Activated CD4-positive, alpha-beta T cell treated with anti-CD3 and anti-CD28 coated beads, Interleukin-2, amount 10 ng/mL, durations not matched to agents 7 days and 5 days (primary cell): Measurements from ENCODE around the gene RAB11FIP3. TPM values are rescaled to one million over a fixed set of nuclear protein-coding genes. Genes with fewer than 3 reads are reported as not detected.
"Not testable (repeated sequence)": the region's sequence is repeated elsewhere in the genome, so short reads cannot be mapped to it uniquely, and the experiment has no call there.

Source experiments
- CTCF ChIA-PET: fragments of 350-600 bp; sonication (Branson Sonifier 250); formaldehyde crosslinking; loops from one replicate; lab custom pipeline; 2021; ENCODE audit warnings: antibody characterized with exemption; lab: Charles Lee
- POLR2A ChIA-PET: fragments of 350-600 bp; sonication (Branson Sonifier 250); formaldehyde crosslinking; loops from one replicate; lab custom pipeline; 2021; ENCODE audit warnings: antibody characterized with exemption; lab: Charles Lee
- DNase-seq: peaks from one replicate; pipeline ENCODE4 v3.0.0-alpha.2; 2020
- H3K27ac Mint-ChIP-seq: one replicate; pipeline ENCODE4 v1.8.0; 2021; ENCODE audit warnings: mild to moderate bottlenecking, moderate library complexity, mixed read lengths
- H3K27me3 Mint-ChIP-seq: one replicate; pipeline ENCODE4 v1.8.0; 2021; ENCODE audit warnings: mixed read lengths
- H3K36me3 Mint-ChIP-seq: one replicate; pipeline ENCODE4 v1.8.0; 2021; ENCODE audit warnings: low read depth, mixed read lengths
- H3K4me1 Mint-ChIP-seq: one replicate; pipeline ENCODE4 v1.8.0; 2021; ENCODE audit warnings: mixed read lengths
- H3K4me3 Mint-ChIP-seq: one replicate; pipeline ENCODE4 v1.8.0; 2021; ENCODE audit warnings: mild to moderate bottlenecking, moderate library complexity, mixed read lengths
- H3K9me3 Mint-ChIP-seq: one replicate; pipeline ENCODE4 v1.8.0; 2021; ENCODE audit warnings: mixed read lengths
- total RNA-seq, 2 experiments: library from RNA; stranded (reverse); gene quantifications; one replicate each; pipeline ENCODE4 v1.2.3, GENCODE V29; 2021

The RAB11FIP3 gene
- total RNA-seq, 2 experiments from 2014 or later, result 22.7 to 26.0 TPM

DNA sequence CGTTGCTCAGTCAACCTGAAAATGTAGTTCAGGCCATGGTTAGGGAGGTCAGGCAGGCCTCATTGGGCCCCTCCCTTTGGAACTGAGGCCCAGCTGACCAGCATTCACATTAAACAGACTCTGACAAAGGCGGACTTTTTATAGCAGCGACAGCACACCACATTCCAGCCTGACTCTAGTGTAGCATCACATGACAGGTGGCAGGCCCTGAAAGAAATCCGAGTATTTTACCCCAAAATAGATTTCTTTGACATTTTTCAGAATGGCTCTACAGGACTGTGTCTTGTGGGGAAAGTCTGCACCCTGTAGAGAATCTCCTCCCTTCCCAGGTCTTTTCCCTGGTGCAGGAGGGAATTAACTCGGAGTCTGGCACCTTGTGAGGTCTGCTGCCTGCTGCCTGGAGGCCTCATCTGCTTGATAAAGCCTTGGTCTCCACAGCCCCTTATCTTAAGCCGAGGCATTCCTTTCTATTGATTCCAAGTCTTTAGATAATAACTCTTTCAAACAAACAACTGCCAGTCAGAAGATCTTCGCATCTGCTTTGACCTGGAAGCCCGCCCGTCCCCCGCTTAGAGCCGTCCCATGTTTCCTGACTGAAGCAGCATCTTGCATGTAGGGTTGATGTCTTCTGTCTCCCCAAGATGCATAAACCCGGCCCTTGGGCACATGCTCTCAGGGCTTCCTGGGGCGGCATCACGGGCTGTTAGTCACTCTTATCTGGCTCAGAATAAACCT lies 58.1 kb downstream of the RAB11FIP3 start:
- H3K4me3 Mint-ChIP-seq, result no peak overlapping the region
- no peaks in the 10 kb centered on the region for H3K4me1 Mint-ChIP-seq
- no peaks in the 10 kb centered on the region for H3K27me3 Mint-ChIP-seq
- ChIA-PET CTCF (interaction anchor here (1.0 kb wide), 1 partner anchor 14 kb away, joined by 3 read pairs; no protein-coding TSS in a partner anchor), POLR2A (no interaction called here)
- no peak overlapping the region for H3K27ac Mint-ChIP-seq
- no peak for DNase-seq
- H3K36me3 Mint-ChIP-seq, result no peaks in the 10 kb centered on the region
- H3K9me3 Mint-ChIP-seq, result no peaks in the 10 kb centered on the region

DNA sequence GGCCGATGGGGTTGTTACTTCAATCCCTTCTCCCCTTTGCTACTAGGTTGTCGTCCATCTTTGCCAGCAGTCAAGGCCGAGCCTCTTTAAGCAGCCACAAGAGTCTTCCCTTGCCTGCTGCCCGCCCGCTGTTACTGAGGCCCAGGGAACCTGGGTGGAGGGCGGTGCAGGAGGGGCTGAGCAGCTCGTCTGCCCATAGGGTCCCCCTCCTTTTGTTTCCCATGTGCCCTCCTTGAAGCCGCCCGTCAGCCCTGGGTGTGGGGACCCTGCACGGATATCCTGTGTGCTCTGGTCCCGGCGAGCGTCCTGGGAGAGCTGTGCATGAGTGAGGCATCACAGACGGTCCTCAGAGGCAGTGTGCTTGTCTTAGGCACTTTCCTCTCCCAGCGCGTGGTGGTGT lies 64.2 kb downstream of the RAB11FIP3 start:
- H3K4me3 Mint-ChIP-seq, result no peak overlapping the region
- no peaks in the 10 kb centered on the region for H3K27me3 Mint-ChIP-seq
- H3K9me3 Mint-ChIP-seq, result no peaks in the 10 kb centered on the region
- no peaks in the 10 kb centered on the region for H3K36me3 Mint-ChIP-seq
- DNase-seq, result no peak
- POLR2A ChIA-PET, result no interaction called here
- H3K27ac Mint-ChIP-seq, result no peak overlapping the region
- CTCF ChIA-PET, result no interaction called here
- H3K4me1 Mint-ChIP-seq, result no peaks in the 10 kb centered on the region

DNA sequence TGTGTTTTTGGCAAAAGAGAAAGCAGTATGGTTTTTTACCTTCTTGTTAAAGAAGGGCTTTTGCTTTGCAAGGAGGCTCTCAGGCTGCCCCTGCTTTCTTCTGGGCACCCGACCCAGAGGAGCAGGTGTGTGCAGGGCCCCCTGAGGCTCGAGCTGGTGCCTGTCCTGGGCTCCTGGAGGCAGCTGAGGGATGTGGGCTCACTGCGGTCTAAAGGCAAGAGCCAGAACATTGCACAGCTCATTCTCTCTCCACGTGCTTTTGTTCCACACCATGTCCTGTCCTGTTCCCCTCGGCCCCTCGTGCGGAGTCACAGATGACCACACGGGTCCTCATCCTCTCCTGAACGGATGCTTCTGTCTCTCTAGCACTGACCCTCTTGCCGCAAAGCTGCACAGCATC lies 65.3 kb downstream of the RAB11FIP3 start:
- peaks cover 4% of the 10 kb centered on the region for H3K4me1 Mint-ChIP-seq
- no peaks in the 10 kb centered on the region for H3K36me3 Mint-ChIP-seq
- H3K27ac Mint-ChIP-seq, result no peak overlapping the region
- no peaks in the 10 kb centered on the region for H3K27me3 Mint-ChIP-seq
- CTCF ChIA-PET, result interaction anchor here (0.8 kb wide), 1 partner anchor 9 kb away, joined by 3 read pairs; no protein-coding TSS in a partner anchor
- no peak for DNase-seq
- H3K4me3 Mint-ChIP-seq, result no peak overlapping the region
- H3K9me3 Mint-ChIP-seq, result no peaks in the 10 kb centered on the region
- POLR2A ChIA-PET, result no interaction called here

DNA sequence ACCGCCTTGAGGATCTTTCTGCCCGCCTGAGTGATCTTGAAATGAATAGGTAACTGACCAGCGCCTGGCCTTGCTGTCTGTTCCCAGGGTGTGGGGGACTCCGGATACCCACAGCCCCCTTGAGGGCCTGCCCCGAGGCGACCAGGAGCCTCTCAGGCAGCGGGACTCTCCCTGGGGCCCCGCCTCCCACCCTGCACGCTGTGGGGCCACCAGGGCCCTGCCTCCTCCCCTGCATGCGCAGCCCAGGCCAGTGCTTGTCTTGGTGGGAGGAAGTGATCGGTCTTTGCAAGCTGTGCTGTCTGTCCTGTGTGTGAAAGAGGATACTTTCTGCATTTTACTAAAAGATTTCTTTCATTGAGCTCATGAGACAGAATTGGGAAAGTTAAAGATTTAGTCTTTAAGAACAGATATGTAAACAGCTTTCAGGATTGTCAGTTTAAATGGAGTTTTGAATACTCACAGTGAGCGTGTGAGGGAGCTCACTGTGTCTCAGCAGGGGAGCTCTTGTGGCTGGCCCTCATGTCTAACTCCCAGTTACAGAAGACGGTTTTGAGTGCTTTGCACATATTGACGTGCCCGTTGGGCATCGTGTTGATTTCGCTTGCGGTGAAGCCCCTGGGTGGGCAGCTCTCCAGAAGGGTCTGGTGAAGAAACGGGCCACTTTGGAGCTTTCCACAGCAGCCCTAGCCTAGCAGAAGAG lies 65.9 kb downstream of the RAB11FIP3 start:
- no peaks in the 10 kb centered on the region for H3K27me3 Mint-ChIP-seq
- no peak for DNase-seq
- POLR2A ChIA-PET, result no interaction called here
- no peaks in the 10 kb centered on the region for H3K36me3 Mint-ChIP-seq
- H3K9me3 Mint-ChIP-seq, result no peaks in the 10 kb centered on the region
- CTCF ChIA-PET, result no interaction called here
- peaks cover 4% of the 10 kb centered on the region for H3K4me1 Mint-ChIP-seq
- no peak overlapping the region for H3K4me3 Mint-ChIP-seq
- no peak overlapping the region for H3K27ac Mint-ChIP-seq

DNA sequence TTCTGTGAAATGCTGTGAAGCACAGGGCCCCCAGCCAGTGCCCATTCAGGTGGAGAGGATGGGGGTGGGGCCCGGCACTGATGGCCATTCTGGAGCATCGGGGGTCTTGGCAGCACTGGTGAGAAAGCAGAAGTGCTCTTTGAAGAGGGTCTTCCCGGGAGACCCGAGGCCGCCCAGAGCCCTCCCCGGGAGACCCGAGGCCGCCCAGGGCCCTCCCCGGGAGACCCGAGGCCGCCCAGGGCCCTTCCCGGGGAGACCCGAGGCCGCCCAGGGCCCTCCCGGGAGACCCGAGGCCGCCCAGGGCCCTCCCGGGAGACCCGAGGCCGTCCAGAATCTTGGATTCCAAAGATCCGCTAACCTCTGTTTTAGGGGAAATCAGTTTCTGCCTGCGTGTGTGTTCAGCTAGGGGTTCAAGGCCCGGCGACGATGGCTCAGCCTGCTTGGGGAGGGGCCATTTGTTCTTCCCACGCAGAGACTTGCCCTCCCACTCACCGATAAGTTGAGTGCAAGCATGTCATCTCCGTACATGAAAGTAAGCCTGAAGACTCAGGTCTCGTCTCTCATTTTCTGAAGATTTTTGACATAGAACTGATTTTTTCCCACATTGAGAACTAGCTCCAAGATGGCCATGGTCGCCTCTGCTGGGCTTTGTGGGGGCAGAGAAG lies 66.9 kb downstream of the RAB11FIP3 start:
- Mint-ChIP-seq H3K9me3 (no peaks in the 10 kb centered on the region), H3K27ac (peak overlapping the region; percentile 25), H3K4me1 (peaks cover 4% of the 10 kb centered on the region), H3K4me3 (no peak overlapping the region), H3K27me3 (no peaks in the 10 kb centered on the region), H3K36me3 (no peaks in the 10 kb centered on the region)
- ChIA-PET POLR2A (no interaction called here), CTCF (no interaction called here)
- no peak for DNase-seq

DNA sequence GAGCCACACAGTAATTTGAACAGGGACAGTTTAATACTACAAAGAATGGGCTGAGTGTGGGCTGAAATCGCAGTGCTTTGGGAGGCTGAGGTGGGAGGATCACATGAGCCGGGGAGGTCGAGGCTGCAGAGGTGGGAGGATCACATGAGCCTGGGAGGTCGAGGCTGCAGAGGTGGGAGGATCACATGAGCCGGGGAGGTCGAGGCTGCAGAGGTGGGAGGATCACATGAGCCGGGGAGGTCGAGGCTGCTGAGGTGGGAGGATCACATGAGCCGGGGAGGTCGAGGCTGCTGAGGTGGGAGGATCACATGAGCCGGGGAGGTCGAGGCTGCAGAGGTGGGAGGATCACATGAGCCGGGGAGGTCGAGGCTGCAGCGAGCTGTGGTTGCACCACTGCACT lies 69.2 kb downstream of the RAB11FIP3 start:
- POLR2A ChIA-PET, DNase-seq, H3K27me3 Mint-ChIP-seq, H3K4me1 Mint-ChIP-seq, CTCF ChIA-PET, H3K27ac Mint-ChIP-seq, H3K36me3 Mint-ChIP-seq, H3K9me3 Mint-ChIP-seq, H3K4me3 Mint-ChIP-seq: not testable (repeated sequence)

DNA sequence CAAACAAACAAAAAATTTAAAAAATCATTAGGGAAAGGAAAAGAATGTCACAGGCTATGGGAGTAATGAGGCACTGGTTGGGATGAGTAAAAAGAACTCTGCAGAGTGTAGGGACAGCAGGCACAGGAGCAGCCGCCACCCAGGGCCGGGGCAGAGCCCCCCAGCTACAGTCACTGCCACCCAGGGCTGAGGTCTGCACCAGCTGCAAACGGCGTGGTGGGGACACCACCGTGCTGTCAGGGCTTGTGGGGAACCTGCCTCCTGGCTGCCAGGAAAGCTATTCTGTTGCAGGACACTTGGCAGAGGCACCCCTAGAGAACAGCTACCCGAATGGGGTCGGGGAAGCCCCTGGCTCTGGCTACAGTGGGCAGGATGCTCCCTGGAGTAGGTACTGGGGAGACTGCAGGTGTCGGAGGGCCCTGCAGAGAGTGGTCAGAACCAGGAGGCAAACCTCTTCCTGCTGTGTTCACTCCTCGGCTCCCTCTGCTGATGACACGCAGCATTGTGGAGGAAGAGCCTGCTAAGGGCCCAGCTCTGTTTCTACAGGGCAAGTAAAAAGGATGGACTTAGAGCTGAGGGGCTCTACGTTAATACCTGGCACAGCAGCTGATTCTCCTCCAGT lies 69.8 kb downstream of the RAB11FIP3 start:
- Mint-ChIP-seq H3K4me1 (peaks cover 4% of the 10 kb centered on the region), H3K36me3 (peaks cover 2% of the 10 kb centered on the region), H3K4me3 (no peak overlapping the region), H3K9me3 (no peaks in the 10 kb centered on the region), H3K27ac (no peak overlapping the region), H3K27me3 (no peaks in the 10 kb centered on the region)
- ChIA-PET POLR2A (no interaction called here), CTCF (no interaction called here)
- peak; percentile 56 for DNase-seq

DNA sequence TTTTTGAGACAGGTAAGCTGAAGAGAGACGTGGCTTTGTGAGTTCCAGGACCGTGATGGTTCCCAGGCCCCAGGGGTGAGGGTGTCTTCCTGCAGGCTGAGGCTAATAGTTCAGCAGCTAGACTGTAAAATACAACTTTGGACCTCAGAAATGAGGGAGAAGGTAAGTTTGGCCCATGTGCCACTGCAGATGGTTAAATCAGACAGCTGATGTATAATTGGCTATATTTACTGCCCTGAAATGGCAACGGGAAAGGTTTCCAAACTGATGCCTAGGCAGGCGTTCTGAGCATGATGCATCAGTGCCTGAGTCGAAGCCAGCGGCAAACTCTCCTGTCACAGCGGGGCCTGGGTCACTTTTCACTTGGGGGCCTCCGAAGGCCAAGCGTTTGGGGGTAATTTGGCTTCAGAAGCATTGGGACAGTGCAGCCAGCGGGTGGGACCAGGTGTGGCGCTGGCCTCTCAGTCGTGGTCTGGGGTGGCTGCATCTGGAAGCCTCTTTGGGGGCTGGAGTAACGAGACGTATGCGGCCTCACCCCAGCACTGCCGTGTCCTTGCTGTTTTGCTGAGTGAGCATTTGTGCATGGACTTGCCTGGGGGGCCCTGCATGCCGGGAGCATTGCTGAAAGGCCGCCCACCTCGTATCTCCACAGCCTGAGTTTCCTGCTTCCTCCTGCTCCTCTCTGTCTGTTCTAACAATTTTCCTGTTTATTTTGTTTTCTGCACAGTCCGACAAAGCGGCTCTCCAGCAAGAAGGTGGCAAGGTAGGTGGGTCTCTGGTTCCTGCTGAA lies 70.8 kb downstream of the RAB11FIP3 start:
- CTCF ChIA-PET, result interaction anchor here (1.0 kb wide), 1 partner anchor 9 kb away, joined by 3 read pairs; no protein-coding TSS in a partner anchor
- Mint-ChIP-seq H3K4me3 (no peak overlapping the region), H3K27ac (no peak overlapping the region), H3K4me1 (peaks cover 4% of the 10 kb centered on the region), H3K27me3 (no peaks in the 10 kb centered on the region), H3K9me3 (no peaks in the 10 kb centered on the region), H3K36me3 (peaks cover 2% of the 10 kb centered on the region)
- DNase-seq, result no peak
- POLR2A ChIA-PET, result no interaction called here

DNA sequence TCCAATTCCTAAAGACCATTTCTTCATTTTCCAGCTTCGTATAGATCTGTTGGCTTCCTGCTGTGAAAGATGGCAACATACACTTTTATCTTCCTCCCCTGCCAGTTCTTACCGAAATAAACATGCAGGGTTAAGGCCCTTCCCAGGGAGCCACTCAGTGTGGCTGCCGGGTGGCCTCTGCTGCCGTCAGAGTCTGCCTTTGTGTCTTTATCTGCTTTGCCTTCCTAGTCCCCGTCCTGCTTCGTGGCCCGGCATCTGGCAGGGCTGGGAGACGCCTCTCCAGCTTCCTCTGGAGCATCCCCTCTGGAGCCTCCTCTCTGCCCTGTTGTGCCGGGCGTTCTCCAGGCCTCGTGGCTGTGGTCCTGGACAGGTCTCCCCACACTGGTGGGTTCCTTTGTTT lies 71.8 kb downstream of the RAB11FIP3 start:
- ChIA-PET POLR2A (no interaction called here), CTCF (interaction anchor here (1.0 kb wide), 1 partner anchor 10 kb away, joined by 3 read pairs; no protein-coding TSS in a partner anchor)
- no peak for DNase-seq
- Mint-ChIP-seq H3K27ac (no peak overlapping the region), H3K27me3 (no peaks in the 10 kb centered on the region), H3K4me1 (peaks cover 4% of the 10 kb centered on the region), H3K4me3 (no peak overlapping the region), H3K36me3 (peaks cover 2% of the 10 kb centered on the region), H3K9me3 (no peaks in the 10 kb centered on the region)

DNA sequence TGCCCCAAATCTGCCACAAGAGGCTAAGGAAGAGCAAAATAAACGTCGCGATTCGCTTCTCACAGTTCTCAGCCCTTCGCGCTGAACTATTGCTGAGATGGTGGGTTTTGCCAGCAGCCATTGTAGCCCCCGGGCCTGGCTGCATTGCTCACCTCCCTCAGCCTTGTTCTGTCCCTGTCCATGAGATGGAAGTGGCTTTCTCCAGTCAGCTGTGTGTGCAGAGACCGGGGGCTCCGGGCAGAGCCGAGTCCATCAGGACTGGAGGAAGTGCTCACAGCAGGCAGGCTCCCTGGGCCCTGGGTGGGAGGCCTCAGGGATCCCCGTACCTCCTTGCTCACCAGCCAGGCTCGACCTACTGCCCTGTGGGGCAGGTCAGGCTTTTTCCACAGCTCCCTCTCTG lies 74.5 kb downstream of the RAB11FIP3 start:
- CTCF ChIA-PET, result no interaction called here
- H3K27me3 Mint-ChIP-seq, result no peaks in the 10 kb centered on the region
- no peak overlapping the region for H3K27ac Mint-ChIP-seq
- H3K4me3 Mint-ChIP-seq, result no peak overlapping the region
- peaks cover 2% of the 10 kb centered on the region for H3K36me3 Mint-ChIP-seq
- H3K9me3 Mint-ChIP-seq, result no peaks in the 10 kb centered on the region
- DNase-seq, result no peak
- POLR2A ChIA-PET, result no interaction called here
- peaks cover 4% of the 10 kb centered on the region for H3K4me1 Mint-ChIP-seq

DNA sequence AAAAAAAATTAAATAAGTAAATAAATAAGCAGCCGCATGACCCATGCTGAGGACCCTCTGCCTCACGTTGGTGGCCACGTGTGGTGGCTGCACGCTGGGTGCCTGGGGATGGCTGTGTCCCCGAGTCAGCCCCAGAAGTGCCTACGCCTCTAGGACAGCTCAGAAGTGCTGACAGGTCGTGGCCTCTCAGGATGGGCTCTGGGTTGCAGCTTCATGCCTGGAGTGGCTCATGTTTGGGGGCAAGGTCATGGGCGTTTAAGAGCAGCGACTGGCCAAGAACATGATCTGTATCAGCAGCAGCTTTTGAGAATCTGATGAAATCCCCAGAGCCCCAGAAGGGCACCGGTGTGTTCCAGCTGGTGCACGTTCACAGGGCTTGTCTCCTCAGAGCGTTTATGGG lies 75.3 kb downstream of the RAB11FIP3 start:
- H3K36me3 Mint-ChIP-seq, result peaks cover 2% of the 10 kb centered on the region
- no peaks in the 10 kb centered on the region for H3K4me1 Mint-ChIP-seq
- POLR2A ChIA-PET, result no interaction called here
- H3K27ac Mint-ChIP-seq, result no peak overlapping the region
- H3K4me3 Mint-ChIP-seq, result no peak overlapping the region
- no peaks in the 10 kb centered on the region for H3K9me3 Mint-ChIP-seq
- CTCF ChIA-PET, result no interaction called here
- H3K27me3 Mint-ChIP-seq, result no peaks in the 10 kb centered on the region
- DNase-seq, result no peak

DNA sequence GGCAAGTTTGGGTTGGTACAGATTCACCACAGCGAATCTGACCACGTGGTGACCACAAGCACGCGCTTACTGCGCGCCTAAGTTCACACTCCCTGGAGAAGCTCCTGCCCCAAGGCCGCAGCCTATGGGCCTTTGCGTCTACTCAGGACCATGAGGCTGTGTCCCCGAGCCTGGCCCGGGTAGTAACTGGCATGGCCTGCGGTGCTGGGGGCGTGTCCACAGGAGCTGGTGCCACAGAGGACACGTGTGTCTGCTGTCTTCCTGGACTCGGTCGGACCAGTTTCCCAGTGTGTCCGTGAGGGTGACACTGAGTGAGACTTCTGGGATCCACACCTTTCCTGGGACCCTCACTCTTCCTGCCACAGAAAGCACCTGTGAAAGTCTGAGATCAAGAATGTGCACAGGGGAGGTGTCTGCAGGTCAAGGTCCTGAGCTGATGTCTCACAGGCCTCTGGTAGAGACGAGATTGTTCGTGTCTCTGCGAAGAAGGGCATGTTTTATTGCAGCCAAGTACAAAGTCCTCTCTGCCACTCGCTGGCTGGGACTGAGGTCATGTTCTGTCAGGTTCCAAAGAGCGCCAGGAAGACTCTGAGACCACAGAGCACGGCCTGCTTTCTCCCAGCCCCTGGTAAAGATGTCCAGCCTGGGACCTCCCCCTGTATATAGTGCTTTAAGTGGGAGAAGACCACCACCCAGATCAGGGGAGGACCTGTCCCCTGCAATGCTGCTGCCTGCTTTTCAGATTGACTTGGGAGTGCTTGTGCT lies 76.9 kb downstream of the RAB11FIP3 start:
- DNase-seq, result no peak
- Mint-ChIP-seq H3K27me3 (no peaks in the 10 kb centered on the region), H3K4me1 (no peaks in the 10 kb centered on the region), H3K4me3 (no peak overlapping the region), H3K9me3 (no peaks in the 10 kb centered on the region), H3K27ac (no peak overlapping the region), H3K36me3 (peaks cover 2% of the 10 kb centered on the region)
- POLR2A ChIA-PET, result no interaction called here
- CTCF ChIA-PET, result interaction anchor here (0.9 to 1.2 kb wide), 2 partner anchors 8 to 18 kb away, joined by 3 read pairs; no protein-coding TSS in a partner anchor
